Endothelial cell of hepatic sinusoid (primary cell): ENCODE results near the gene GBA3.

Experiments
- in situ Hi-C: cut with HindIII; loops from 2 replicates; pipeline ENCODE4 v1.10.0; 2017; ENCODE audit warnings: low sequenced_read_pairs

The GBA3 gene

DNA sequence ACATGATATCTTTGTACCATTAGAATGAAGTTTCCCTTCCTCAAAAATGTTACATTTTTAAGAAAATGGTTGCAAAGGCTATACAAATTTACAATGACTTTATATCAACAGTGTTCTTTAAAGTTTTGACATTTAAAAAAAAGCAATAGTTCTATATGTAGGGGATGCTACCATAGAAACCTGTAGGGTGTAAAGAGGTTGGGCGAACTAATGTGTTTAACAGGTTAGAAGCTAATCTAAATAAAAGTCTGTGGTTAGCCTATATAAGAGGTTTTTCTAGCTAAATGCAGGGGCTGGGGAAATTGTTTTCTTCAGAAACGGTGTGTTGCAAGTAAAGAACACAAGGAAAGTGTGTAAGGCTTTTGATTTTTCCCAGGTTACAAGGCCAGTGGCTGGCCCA lies 73.3 kb downstream of the GBA3 start:
- in situ Hi-C loops, result no loop called here

DNA sequence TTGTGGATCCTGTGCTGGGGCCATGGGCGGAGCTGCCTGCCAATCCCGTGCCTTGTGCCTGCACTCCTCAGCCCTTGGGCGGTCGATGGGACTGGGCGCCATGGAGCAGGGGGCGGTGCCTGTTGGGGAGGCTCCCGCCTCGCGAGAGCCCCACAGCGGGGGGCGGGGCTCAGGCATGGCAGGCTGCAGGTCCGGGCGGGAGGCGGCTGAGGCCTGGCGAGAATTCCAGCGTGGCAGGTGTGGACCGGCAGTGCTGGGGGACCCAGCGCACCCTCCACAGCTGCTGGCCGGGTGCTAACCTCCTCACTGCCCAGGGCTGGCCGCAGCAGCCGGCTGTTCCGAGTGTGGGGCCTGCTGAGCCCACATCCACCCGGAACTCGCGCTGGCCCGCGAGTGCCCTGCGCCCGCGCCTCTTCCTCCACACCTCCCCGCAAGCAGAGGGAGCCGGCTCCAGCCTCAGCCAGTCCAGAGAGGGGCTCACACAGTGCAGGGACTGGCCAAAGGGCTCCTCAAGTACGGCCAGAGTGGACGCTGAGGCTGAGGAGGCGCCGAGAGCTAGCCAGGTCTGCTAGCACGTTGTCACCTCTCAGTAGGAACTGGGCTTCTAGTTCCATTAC lies 85.9 kb downstream of the GBA3 start:
- in situ Hi-C loops, result no loop called here

DNA sequence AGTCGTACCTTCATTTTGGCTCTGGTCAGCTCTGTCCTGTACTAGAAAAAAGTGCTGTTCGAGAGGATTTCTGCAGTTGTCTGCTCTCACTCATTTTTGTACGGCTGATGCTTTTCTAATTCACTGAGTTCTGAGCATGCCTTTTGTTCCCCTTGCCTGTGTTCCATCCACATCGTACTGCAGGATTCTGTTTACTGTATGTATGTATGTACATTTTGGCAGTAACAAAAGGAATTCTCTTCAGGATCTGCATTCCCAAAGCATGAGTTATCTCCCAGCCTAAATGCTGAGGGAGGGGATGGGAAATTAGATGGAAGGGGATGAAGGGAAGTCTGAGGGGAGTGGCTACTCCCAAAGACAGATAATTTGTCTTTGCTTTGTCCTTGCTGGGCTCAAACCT lies 87.6 kb downstream of the GBA3 start:
- in situ Hi-C loops, result no loop called here

DNA sequence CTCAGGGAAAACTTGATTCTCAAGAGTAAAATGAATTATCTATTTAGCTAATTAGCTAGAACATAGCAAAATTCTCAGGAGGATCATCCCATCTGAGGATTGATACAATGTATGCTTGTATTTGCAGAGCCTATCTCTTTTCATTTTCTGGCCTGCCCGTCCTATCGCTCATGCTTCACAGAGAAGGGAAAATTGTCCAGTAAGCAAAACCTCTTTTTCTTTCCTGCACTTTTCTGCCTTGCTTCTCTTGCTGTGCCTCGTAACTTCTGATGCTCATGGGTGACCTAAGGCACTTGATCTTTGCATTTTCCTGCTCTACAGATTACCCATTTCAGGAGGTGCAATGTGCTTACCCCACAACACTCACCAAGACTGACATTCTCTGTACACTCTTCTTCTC lies 88.1 kb downstream of the GBA3 start:
- in situ Hi-C loops, result no loop called here

DNA sequence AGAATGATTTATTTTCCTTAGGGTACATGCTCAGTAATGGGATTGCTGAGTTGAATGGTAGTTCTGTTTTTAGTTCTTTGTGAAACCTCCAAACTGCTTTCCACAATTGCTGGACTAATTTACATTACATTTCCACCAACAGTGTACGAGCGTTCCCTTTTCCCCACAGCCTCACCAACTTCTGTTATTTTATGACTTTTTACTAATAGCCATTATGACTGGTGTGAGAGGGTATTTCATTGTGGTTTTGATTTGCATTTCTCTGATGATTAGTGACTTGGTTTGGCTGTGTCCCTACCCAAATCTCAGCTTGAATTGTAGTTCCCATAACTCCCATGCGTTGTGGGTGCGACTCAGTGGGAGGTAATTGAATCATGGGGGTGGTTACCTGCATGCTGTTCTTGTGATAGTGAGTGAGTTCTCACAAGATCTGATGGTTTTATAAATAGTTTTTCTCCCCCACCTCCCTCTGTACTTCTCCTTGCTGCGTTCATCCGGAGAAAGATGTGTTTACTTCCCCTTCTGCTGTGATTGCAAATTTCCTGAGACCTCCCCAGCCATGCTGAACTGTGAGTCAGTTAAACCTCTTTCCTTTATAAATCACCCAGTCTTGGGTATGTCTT lies 95.1 kb downstream of the GBA3 start:
- in situ Hi-C loops, result no loop called here

DNA sequence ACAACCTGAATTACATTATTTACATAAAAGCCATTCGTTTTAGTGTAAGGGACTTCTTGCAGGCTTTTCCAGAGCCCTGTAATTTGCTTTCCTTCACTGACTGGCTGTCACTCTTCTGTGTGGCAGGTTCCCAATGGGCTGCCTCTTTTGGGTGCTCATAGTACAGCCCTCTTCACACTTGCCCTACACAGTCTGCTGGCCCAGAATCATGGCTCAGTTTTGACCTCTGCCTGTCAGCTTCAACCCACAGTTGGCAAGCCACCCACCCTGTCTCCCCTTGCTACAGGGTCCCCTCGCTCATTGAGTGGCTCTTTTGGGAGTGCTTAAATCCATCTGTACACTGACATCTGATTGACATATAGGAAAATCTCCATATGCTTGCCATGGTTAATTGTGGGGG lies 97.9 kb downstream of the GBA3 start:
- in situ Hi-C loops, result no loop called here

DNA sequence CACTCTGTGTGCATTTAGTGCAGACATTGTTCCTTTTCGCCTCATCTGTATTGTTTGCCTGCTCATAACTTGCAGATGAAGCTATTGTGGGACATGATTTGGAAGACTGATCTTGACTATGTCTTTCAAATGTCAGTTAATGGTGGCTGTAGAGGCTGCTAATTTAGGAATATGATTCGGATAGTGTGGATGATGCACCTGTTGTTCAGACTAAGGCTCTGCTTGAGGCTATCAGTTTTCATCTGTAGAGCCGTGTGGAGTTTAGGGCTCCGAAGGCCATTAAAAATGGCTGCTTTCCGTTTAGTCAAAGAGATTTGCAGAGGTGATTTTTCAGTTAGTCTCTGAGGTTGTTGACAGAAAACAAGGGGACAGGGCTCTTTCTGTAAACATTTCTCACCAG lies 102.0 kb downstream of the GBA3 start:
- in situ Hi-C loops, result no loop called here

DNA sequence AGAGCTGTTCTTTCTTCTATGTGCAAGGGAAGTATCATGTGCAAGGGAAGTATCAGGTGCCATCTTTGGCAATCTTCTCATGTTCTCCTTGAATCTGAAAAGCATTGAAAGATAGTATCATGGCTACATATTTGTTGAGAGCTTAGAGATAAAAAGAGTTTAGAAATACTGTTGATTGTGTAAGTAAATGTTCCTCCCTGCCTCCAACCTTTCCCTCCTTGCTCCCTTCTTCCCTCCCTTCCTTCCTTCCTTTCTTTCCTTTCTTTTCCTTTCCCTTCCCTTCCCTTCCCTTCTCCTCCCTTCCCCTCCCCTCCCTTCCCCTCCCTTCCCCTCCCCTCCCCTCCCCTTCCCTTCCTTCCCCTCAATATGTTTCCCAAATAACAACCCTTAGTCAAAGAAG lies 108.7 kb downstream of the GBA3 start:
- in situ Hi-C loops, result no loop called here

DNA sequence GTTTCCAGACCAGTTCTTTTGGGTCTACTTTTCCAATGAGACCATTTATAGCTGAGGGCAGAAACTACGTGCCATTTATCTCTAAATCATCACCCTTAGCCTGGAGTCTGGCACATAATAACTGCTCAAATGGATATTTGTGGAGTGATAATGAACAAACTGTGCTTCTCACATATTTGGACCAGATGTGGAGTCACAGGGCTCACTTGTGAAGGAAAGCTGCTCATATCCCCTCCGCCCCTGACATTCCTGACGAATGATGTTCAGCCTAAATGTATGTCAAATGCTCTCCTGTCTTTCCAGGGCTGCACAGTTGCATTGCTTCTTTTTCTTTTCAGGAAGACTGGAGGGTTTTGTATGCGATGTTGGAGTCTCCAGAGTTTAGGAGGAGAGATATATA lies 110.1 kb downstream of the GBA3 start:
- in situ Hi-C loops, result no loop called here

DNA sequence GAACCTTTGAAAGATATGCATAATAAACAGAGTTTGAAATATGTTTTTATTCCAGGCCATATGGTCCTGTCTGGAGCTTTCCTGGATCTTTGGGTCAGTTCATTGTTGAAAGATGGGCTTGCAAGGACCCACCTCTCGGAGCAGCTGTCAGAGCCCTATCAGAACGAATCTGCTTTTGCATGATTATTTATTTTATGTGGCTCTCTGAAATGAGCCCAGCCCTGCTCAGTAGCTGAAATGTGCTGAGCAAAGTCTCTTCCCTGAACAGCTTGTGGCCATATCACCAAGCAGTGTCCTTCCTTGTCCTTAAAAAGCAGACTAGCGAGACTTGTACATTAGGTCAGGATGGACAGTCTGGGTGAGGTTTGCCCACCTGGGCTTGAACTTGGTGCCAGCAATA lies 110.8 kb downstream of the GBA3 start:
- in situ Hi-C loops, result no loop called here

DNA sequence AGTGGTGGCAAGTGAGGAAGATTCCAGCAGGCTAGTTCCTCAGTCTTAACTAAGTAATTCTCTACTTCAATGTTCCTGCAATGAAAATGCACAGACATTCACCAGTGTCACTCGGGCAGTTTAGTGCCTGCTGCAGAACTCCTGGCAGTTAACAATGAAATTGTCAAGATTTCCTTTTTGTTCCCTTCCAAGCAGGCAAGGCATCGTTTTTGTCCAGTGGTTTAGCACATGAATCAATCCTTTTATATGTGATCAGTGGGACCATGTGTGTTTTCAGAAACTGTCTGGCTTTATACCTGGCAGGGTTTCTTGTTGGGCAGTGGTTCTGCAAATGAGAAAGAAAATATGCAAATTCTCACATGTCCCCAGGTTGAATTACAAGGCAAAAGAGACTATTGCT lies 122.2 kb downstream of the GBA3 start:
- in situ Hi-C loops, result no loop called here

DNA sequence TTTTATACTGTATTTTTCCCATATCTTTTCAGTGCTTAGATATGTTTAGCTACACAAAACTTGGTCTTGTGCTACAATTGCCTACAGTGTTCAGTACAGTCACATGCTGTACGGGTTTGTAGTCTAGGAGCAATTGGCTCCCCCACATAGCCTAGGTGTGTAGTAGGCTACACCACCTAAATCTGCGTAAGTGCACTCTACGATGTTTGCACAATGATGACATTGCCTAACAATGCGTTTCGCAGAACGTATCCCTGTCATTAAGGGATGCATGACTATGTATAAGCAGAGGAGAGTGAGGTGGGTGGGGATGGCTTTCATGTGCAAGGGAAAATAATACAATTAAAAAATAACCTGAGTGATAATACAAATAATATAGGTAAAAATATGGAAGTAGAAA lies 131.4 kb downstream of the GBA3 start:
- in situ Hi-C loops, result no loop called here

DNA sequence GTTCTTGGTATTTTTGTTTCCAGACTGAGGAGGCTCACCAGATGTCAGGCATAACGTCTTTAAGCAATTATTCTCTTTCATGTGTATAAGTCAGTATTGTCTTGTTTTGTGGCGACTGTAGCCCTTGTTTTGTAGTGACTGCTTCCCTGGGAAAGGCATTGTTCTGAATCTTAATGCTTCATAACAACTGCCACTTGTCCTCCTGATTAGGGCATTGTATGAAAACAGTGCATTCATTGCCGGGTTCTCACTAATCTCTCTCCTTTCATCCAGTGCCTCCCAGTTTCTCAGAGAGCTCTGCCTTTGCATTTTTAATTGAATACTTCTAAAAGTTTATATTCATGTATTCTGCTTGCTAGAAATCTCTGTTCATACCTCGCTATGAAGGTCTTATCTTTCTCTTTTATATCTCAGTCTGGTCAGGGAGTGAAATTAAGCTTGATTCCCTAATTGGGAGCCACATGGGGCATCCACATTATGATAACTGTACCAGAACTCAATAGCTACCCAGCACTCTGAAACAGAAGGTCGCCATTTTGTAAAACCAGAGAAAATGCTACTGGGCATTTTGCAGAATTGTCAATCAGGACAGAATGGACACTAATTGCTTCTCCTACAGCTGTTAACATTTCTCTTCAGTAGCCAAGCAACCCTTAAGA lies 149.8 kb downstream of the GBA3 start:
- in situ Hi-C loops, result no loop called here

DNA sequence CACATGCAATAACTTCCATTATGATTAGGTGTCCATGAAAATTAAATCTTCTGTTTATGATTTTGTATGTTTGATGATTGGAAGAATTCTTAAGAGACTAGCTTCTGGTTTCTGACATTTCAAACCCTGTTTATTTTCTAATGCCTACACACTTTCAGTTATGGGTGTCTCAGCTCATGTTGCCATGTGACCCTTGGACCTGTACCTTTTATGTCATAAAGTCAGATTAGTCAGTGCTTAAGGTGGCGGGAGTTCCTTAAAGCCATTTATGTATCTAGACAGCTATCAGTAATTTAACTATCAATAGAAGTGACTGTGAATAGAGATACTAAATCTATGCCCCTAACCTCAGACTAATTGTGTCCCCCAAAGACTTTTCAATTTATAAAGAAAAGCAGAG lies 155.6 kb downstream of the GBA3 start:
- in situ Hi-C loops, result no loop called here

DNA sequence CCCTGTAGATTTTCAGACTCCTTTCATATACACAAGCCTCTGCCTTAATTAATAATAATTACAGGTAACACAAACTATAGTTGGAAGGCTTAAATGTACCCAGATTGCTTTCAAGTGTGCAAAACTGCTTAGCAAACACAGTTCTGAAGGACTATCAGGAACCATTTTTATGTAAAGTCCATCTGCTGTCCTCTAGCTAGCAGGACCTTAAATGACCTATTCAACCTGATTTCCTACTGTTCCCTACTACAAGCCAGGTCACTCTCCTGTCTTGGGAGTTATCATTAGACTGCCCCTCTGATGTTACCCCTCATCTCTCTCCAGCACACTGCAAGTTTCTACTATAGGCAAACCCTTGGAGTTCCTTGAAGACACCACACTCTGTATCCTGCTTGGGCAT lies 157.3 kb downstream of the GBA3 start:
- in situ Hi-C loops, result no loop called here

DNA sequence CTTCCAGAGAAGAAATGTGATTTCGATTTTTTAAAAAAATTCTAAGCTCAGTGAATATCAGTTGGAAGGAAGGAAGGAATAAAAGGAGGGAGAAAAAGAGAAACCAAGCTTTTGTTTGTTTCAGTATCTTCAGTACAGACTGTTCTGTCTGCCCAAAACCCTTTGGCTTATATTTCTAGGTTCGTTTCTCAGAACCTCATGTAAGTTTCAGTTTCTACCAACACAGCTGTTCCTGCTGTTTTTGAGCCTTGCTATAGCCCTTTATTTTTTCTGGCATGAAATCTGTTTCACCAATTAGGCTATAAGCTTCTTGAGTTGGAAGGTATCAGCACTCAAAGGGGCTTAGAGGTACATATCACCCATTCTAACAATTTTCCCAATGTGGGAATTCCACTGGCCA lies 157.9 kb downstream of the GBA3 start:
- in situ Hi-C loops, result no loop called here

DNA sequence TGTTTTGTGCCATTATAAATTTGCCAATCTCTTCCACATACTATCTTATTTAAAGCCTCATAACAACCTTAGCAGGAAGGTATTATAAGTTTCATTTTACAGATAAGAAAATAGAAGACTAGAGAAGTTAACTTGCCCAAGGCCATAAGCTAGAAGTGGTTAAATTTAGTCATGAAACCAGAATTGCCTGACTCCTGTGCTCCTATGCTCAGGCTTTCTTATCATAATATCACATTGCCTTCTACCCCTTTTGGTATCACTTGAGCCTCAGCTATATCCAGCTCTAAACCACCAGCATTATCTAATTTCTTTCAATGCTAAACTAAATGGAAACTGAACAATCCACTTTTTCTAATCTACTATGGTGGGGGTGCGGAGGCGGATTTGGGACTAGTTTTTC lies 164.7 kb downstream of the GBA3 start:
- in situ Hi-C loops, result no loop called here

DNA sequence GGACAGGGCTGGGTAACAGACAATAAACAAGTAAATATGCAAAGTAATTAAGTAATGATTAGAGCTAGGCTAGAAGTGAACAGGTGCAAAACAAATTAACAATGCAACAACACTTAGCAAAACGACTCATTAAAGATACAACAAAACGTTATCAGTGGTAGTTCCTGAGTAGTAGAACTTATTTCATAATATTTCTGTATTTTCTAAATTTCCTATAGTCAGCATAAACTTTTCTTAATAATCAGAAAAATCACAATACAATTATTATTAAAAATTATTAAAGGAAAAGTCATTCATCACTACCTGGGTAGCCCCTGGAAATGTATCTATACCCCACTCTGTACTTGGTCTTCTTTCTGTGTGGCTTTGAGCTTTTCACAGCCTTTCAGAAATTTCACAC lies 166.6 kb downstream of the GBA3 start:
- in situ Hi-C loops, result no loop called here
